HepG2 (cell line): ENCODE results near the gene LYZ. TPM values are rescaled to one million over a fixed set of nuclear protein-coding genes. Genes with fewer than 3 reads are reported as not detected.

ENCODE experiments used
- ATAC-seq: fragments of 200-7000 bp; cut with Tn5 transposase; 3 replicates; pipeline ENCODE4 v1.9.1; 2020; ENCODE audit warnings: mild to moderate bottlenecking, moderate library complexity
- BruUV-seq: library from RNA; stranded (reverse); fragments of 400-500 nt; replicated peaks from 2 replicates; lab custom pipeline; 2021; lab: Mats Ljungman, UMichigan
- CTCF ChIA-PET: fragments of 300-600 bp; formaldehyde crosslinking; extraction: SDS; loops from one replicate; lab custom pipeline; 2021; ENCODE audit warnings: low total read pairs, inconsistent platforms, low intra/inter-chr PET ratio; lab: Yijun Ruan, JAX
- POLR2A ChIA-PET: fragments of 350-600 bp; sonication (Branson Sonifier 250); formaldehyde crosslinking; loops from one replicate; lab custom pipeline; 2020; ENCODE audit warnings: antibody characterized with exemption, inconsistent platforms; lab: Yijun Ruan, JAX
- DNase-seq: peaks from one replicate; pipeline ENCODE4 v3.0.0-alpha.2; 2015; ENCODE audit warnings: low spot score
- FAIRE-seq: peaks from 3 replicates; lab custom pipeline; 2011; peaks lifted over from hg19 to GRCh38; lab: Jason Lieb, UNC
- H2AFZ ChIP-seq: one replicate; pipeline ENCODE4 v1.6.1; 2011; ENCODE audit warnings: low read length, inconsistent platforms
- H3K27ac ChIP-seq: fragments of 300-600 bp; 3 replicates; pipeline ENCODE4 v1.8.0; 2011; ENCODE audit warnings: mixed run types, mild to moderate bottlenecking, mixed read lengths, low read length, inconsistent platforms; ENCODE audit not compliant: insufficient read depth; ENCODE audit errors: extremely low read length
- H3K27me3 ChIP-seq, 2 experiments: fragments of 200-600 bp in 1 of 2; 2 replicates in 1 of 2; 3 replicates in 1 of 2; pipeline versions ENCODE4 v1.6.0 to v1.8.0; 2011; ENCODE audit warnings: low read length in 2 of 2, mild to moderate bottlenecking in 2 of 2, moderate library complexity in 2 of 2, inconsistent platforms in 1 of 2; ENCODE audit not compliant: insufficient read depth in 2 of 2, control insufficient read depth in 1 of 2
- H3K36me3 ChIP-seq, 2 experiments: fragments of 200-600 bp in 1 of 2; replicated peaks in 1 of 2; 2 replicates in 1 of 2; 3 replicates in 1 of 2; pipeline versions ENCODE4 v1.5.1 to v1.8.0; 2011; ENCODE audit warnings: low read length in 2 of 2, inconsistent platforms in 1 of 2; ENCODE audit not compliant: insufficient read depth in 2 of 2, control insufficient read depth in 1 of 2
- H3K4me1 ChIP-seq: 2 replicates; pipeline ENCODE4 v1.5.1; 2012; ENCODE audit warnings: low read length, inconsistent platforms; ENCODE audit not compliant: insufficient read depth
- H3K4me2 ChIP-seq: 2 replicates; pipeline ENCODE4 v1.6.0; 2011; ENCODE audit warnings: low read depth, low read length, inconsistent platforms
- H3K4me3 ChIP-seq, 3 experiments: fragments of 200-600 bp in 1 of 3; sonication (generic), shearing (Covaris generic) in 1 of 3; replicated peaks in 1 of 3; 2 replicates each; pipeline ENCODE4 v1.5.1; 2011 to 2016; ENCODE audit warnings: low read length in 3 of 3, inconsistent platforms in 2 of 3, low read depth in 2 of 3, mild to moderate bottlenecking in 2 of 3, control low read depth in 1 of 3, mixed read lengths in 1 of 3; ENCODE audit not compliant: insufficient read depth in 1 of 3
- H3K79me2 ChIP-seq: one replicate; pipeline ENCODE4 v1.6.1; 2011; ENCODE audit warnings: low read length, inconsistent platforms; ENCODE audit not compliant: insufficient read depth
- H3K9ac ChIP-seq: 2 replicates; pipeline ENCODE4 v1.6.0; 2011; ENCODE audit warnings: mild to moderate bottlenecking, low read depth, low read length, inconsistent platforms; ENCODE audit not compliant: insufficient read depth
- H3K9me3 ChIP-seq: 2 replicates; pipeline ENCODE4 v1.5.1; 2012; ENCODE audit warnings: mild to moderate bottlenecking, low read length
- H4K20me1 ChIP-seq: 2 replicates; pipeline ENCODE4 v1.6.0; 2011; ENCODE audit warnings: inconsistent platforms, mild to moderate bottlenecking, low read length, moderate library complexity; ENCODE audit not compliant: insufficient read depth
- ASH2L ChIP-seq: fragments of 300-600, 200-600 bp; sonication (generic); IDR thresholded peaks from 2 replicates; pipeline ENCODE4 v1.7.0; 2017; ENCODE audit warnings: low read depth, mild to moderate bottlenecking, moderate library complexity, mixed read lengths, low read length; ENCODE audit not compliant: insufficient read length
- GATA4 ChIP-seq: sonication (generic); IDR thresholded peaks from 2 replicates; pipeline ENCODE4 v1.6.1; 2016; ENCODE audit warnings: antibody characterized with exemption, low read depth, borderline replicate concordance
- IKZF1 ChIP-seq: fragments of 450-650 bp; IDR thresholded peaks from 2 replicates; pipeline ENCODE4 v1.7.1; 2016
- REXO4 ChIP-seq: sonication (generic); formaldehyde crosslinking; IDR thresholded peaks from 2 replicates; pipeline ENCODE4 v1.8.0; 2022; ENCODE audit warnings: missing genetic modification reagents, mild to moderate bottlenecking, borderline replicate concordance
- ZNF142 ChIP-seq: sonication (generic); formaldehyde crosslinking; IDR thresholded peaks from 2 replicates; pipeline ENCODE4 v1.4.0; 2020; ENCODE audit warnings: missing genetic modification reagents
- ZNF644 ChIP-seq: IDR thresholded peaks from 2 replicates; pipeline ENCODE4 v1.6.1; 2016; ENCODE audit warnings: low read depth
- ZSCAN20 ChIP-seq: sonication (generic); formaldehyde crosslinking; IDR thresholded peaks from 2 replicates; pipeline ENCODE4 v1.4.0; 2020; ENCODE audit warnings: missing genetic modification reagents, mild to moderate bottlenecking, borderline replicate concordance
- WGBS: methylation state at CpG from one replicate; pipeline ENCODE4 v1.1.6; 2017; ENCODE audit warnings: low lambda C conversion rate; 5-methylcytosine and 5-hydroxymethylcytosine counted together
- in situ Hi-C: cut with HindIII; loops from 2 replicates; pipeline ENCODE4 v1.10.0; 2017; ENCODE audit warnings: low pct_unique_long_range_greater_than_20kb; ENCODE audit not compliant: extremely low pct_ligation_motif_present
- intact Hi-C: fragments of 100-400 bp; cut with micrococcal nuclease; formaldehyde crosslinking; loops from one replicate; pipeline ENCODE4 v1.10.0; 2022; ENCODE audit not compliant: unreplicated experiment
- polyA plus RNA-seq, 8 experiments: library from polyadenylated mRNA; depleted of rRNA in 3 of 8; stranded (reverse) in 7 of 8; unstranded in 1 of 8; fragments of >200 nt; fragmentation: Illumina TruSeq in 4 of 8; extraction: Trizol in 4 of 8; gene quantifications; 2 replicates each; pipeline versions ENCODE4 v1.2.1 to v1.2.3, GENCODE V29; 2011 to 2016; ENCODE audit warnings: low read depth in 4 of 8, missing spikeins in 1 of 8, mixed read lengths in 1 of 8; ENCODE audit not compliant: insufficient read depth in 1 of 8
- total RNA-seq, 5 experiments: library from RNA; depleted of rRNA; stranded (reverse); fragments of >200 nt; fragmentation: Illumina TruSeq; extraction: Trizol; gene quantifications; 2 replicates each; pipeline ENCODE4 v1.2.3, GENCODE V29; 2016; ENCODE audit warnings: low read depth in 1 of 5
- TF ChIP-seq, protein P1 (sequence below): sonication (generic); formaldehyde crosslinking; IDR thresholded peaks from 2 replicates; pipeline ENCODE4 v1.4.0; 2020; ENCODE audit warnings: missing genetic modification reagents, borderline replicate concordance
- TF ChIP-seq, protein P2 (sequence below): sonication (generic); formaldehyde crosslinking; IDR thresholded peaks from 2 replicates; pipeline ENCODE4 v1.5.1; 2020; ENCODE audit warnings: missing genetic modification reagents, mild to moderate bottlenecking, borderline replicate concordance
- TF ChIP-seq, protein P3 (sequence below): sonication (generic); formaldehyde crosslinking; IDR thresholded peaks from 2 replicates; pipeline ENCODE4 v1.8.0; 2022; ENCODE audit warnings: mild to moderate bottlenecking, missing genetic modification reagents

The LYZ gene
- total and polyA plus RNA-seq, 2 of the 13 experiments (the other 11 are each of a cell fraction or from before 2014, with no cell fraction given) = 1,788 to 2,054 TPM

GRCh38 chr12:69360348-69360672 is 12.1 kb downstream of the LYZ start:
- H3K4me1 ChIP-seq = peaks cover 41% of the 10 kb centered on the region
- peak overlapping the region; percentile 93 for H3K4me2 ChIP-seq
- in situ Hi-C loops = no loop called here
- H3K79me2 ChIP-seq = peaks cover 10% of the 10 kb centered on the region
- no peaks in the 10 kb centered on the region for H3K9me3 ChIP-seq
- ATAC-seq = no peak
- POLR2A ChIA-PET = interaction anchor here (0.6 to 0.7 kb wide), 2 partner anchors 29 to 133 kb away, joined by 3 read pairs; no protein-coding TSS in a partner anchor
- H3K36me3 ChIP-seq = no peaks in the 10 kb centered on the region; a peak in 2 of 5 replicates
- H3K4me3 ChIP-seq = peak overlapping the region; percentile 71 to 75 (median 72)
- peak overlapping the region; percentile 80 for H3K9ac ChIP-seq
- no peak for DNase-seq
- H2AFZ ChIP-seq = no peak overlapping the region
- peak overlapping the region; percentile 94 for H3K27ac ChIP-seq
- intact Hi-C loops = no loop called here
- no peak for FAIRE-seq
- TF ChIP-seq, protein P1, sequence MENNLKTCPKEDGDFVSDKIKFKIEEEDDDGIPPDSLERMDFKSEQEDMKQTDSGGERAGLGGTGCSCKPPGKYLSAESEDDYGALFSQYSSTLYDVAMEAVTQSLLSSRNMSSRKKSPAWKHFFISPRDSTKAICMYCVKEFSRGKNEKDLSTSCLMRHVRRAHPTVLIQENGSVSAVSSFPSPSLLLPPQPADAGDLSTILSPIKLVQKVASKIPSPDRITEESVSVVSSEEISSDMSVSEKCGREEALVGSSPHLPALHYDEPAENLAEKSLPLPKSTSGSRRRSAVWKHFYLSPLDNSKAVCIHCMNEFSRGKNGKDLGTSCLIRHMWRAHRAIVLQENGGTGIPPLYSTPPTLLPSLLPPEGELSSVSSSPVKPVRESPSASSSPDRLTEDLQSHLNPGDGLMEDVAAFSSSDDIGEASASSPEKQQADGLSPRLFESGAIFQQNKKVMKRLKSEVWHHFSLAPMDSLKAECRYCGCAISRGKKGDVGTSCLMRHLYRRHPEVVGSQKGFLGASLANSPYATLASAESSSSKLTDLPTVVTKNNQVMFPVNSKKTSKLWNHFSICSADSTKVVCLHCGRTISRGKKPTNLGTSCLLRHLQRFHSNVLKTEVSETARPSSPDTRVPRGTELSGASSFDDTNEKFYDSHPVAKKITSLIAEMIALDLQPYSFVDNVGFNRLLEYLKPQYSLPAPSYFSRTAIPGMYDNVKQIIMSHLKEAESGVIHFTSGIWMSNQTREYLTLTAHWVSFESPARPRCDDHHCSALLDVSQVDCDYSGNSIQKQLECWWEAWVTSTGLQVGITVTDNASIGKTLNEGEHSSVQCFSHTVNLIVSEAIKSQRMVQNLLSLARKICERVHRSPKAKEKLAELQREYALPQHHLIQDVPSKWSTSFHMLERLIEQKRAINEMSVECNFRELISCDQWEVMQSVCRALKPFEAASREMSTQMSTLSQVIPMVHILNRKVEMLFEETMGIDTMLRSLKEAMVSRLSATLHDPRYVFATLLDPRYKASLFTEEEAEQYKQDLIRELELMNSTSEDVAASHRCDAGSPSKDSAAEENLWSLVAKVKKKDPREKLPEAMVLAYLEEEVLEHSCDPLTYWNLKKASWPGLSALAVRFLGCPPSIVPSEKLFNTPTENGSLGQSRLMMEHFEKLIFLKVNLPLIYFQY (CRISPR knock-in tag) = no peak
- TF ChIP-seq, protein P2, sequence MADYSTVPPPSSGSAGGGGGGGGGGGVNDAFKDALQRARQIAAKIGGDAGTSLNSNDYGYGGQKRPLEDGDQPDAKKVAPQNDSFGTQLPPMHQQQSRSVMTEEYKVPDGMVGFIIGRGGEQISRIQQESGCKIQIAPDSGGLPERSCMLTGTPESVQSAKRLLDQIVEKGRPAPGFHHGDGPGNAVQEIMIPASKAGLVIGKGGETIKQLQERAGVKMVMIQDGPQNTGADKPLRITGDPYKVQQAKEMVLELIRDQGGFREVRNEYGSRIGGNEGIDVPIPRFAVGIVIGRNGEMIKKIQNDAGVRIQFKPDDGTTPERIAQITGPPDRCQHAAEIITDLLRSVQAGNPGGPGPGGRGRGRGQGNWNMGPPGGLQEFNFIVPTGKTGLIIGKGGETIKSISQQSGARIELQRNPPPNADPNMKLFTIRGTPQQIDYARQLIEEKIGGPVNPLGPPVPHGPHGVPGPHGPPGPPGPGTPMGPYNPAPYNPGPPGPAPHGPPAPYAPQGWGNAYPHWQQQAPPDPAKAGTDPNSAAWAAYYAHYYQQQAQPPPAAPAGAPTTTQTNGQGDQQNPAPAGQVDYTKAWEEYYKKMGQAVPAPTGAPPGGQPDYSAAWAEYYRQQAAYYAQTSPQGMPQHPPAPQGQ (CRISPR knock-in tag) = no peak
- TF ChIP-seq, protein P3, sequence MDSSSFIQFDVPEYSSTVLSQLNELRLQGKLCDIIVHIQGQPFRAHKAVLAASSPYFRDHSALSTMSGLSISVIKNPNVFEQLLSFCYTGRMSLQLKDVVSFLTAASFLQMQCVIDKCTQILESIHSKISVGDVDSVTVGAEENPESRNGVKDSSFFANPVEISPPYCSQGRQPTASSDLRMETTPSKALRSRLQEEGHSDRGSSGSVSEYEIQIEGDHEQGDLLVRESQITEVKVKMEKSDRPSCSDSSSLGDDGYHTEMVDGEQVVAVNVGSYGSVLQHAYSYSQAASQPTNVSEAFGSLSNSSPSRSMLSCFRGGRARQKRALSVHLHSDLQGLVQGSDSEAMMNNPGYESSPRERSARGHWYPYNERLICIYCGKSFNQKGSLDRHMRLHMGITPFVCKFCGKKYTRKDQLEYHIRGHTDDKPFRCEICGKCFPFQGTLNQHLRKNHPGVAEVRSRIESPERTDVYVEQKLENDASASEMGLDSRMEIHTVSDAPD (CRISPR knock-in tag) = 0 out of 2 replicates have a peak, but pooled peaks have one; percentile 0
- TF ChIP-seq ZSCAN20 (0 out of 2 replicates have a peak, but pooled peaks have one; percentile 32), ZNF644 (CRISPR knock-in tag) (no peak), IKZF1 (no peak), GATA4 (no peak), ASH2L (peak; percentile 52), REXO4 (no peak), ZNF142 (CRISPR knock-in tag) (no peak)
- TF ChIP-seq, all 625 proteins: peak for 3
- TSS peak; percentile 81 for BruUV-seq
- 21% methylated on average over 4 of the region's 10 CpGs for WGBS
- Histone ChIP-seq H4K20me1 (0 out of 2 replicates have a peak, but pooled peaks cover 3% of the 10 kb centered on the region), H3K27me3 (no peaks in the 10 kb centered on the region)
- CTCF ChIA-PET = no interaction called here
